ENCODE results near the gene IL1RAP.

The IL1RAP gene

GRCh38 chr3:190581041-190581541, 67.2 kb downstream of the IL1RAP start:
- DNase-seq, result peak in 1 of 2 experiments; percentile 22

DNA sequence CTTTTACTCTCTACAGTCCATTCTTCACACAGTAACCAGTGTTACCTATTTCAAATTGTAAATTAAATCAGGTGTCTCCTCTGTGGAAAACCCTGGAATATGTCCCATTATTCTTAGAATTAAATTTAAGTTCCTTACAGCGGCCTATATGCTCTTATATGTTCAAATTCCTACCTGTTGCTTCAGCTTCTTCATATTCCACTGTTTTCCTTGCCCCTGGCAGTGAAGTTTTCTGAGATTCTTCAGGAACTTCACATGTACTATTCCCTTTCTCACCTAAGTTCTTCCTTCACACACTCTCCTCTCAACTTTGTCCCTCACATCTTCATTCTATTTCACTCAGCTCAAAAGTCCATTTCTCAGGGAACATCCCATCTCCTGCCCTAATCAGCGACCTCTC, 68.8 kb downstream of the IL1RAP start:
- DNase-seq, result no peak

DNA sequence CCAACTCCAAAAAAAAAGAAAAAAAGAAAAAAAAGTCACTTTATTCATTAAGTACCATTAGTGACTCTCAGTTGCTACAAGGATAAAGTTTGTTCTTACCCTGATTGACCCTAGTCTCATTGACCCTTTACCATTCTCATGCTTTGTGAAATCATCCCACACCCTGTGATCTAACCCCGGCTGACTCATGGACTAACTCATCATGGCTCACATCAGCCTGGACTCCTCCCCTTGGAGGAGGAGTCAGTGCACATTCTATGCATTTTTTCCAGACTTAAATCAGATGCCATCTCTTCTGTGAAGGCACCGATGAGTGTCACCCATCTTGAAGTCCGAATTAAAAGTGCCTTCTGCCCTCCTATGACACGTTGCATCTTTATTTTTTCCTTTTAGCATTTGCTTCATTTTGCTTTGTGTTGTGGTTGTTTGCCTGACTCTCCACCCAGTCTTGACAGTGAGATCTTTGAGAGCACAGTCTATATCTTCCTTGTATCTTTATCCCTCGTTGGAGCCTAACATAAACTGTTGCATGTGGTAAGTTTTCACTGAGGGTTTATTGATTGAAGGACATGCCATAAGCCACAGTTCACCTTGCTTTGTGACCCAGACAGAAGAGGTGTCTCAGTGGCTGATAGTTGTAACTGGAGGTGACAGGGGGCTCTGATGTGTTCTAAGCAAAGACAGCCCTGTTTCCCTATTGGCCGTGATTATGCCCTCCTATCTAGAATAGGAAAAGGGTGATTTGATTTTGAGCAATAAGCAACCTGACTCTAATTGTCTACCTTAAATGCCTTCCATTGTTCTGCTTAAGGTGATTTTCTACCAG, 72.1 kb downstream of the IL1RAP start:
- DNase-seq, result no peak

DNA sequence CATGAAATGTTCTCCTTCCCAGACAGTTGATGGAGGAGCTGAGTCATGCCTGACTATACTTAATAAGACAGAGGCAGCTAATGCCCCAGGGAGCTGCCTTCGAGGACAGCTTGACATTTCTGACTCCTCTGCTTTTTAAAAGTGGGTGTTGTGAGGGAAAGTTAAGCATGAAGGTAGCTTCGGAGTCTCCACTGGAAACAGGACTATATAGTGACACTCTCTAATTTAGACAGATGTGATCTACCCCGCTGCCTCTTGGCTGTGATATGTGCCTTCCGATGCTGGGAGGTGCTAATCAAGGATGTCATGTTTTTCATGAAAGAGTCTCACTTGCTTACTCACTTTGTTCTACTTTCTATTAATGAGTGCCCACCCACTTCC, 72.7 kb downstream of the IL1RAP start:
- no peak for DNase-seq

DNA sequence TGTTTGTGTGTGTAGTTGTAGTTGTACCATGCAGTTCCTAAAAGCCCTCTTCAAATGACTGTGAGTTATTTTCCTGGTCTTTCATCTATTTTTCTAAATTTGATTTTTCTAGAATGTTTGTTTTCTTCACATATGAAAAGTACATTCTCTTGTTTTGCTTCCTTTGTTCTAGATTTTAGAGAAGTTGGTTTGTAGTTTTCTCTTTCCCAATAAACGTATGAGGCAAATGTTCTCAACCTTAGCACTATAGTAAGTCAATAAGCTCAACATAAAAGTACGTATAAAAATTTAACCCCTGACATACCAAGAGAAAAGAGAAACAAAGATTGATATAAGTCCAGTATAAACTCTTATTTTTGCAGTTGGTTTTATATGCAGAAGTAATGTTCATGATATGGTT, 74.7 kb downstream of the IL1RAP start:
- DNase-seq, result no peak

- no peak for DNase-seq
Measured at GRCh38 chr3:190589326-190589725, 75.4 kb downstream of the IL1RAP start.

GRCh38 chr3:190591080-190591479, 77.2 kb downstream of the IL1RAP start:
- DNase-seq, result no peak

GRCh38 chr3:190593075-190593474, 79.2 kb downstream of the IL1RAP start:
- no peak for DNase-seq

GRCh38 chr3:190594171-190594570, 80.3 kb downstream of the IL1RAP start:
- no peak for DNase-seq

GRCh38 chr3:190595179-190595795, 81.4 kb downstream of the IL1RAP start:
- no peak for DNase-seq

GRCh38 chr3:190595807-190596206, 81.9 kb downstream of the IL1RAP start:
- DNase-seq, result no peak

GRCh38 chr3:190596349-190597285, 82.7 kb downstream of the IL1RAP start:
- no peak for DNase-seq

- no peak for DNase-seq
Measured at GRCh38 chr3:190597291-190597690, 83.4 kb downstream of the IL1RAP start.

DNA sequence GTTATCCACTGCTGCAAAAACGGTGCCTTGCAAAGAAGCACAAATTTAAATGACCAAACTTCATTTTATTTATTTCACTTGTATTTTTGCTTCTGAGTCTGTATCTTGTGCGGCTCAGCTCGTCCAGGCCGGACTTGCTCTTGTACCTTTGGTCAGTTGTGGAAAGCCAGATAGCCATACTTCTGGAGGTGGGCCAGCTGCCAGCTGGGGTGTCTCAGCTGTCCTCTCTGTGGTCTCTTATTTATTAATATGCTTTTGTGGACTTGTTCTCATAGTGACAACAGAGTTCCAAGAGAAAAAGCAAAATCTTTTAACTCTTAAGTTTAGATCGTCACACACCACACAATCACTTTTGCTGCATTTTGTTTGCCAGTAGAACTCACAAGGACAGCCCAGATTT, 87.7 kb downstream of the IL1RAP start:
- no peak for DNase-seq

DNA sequence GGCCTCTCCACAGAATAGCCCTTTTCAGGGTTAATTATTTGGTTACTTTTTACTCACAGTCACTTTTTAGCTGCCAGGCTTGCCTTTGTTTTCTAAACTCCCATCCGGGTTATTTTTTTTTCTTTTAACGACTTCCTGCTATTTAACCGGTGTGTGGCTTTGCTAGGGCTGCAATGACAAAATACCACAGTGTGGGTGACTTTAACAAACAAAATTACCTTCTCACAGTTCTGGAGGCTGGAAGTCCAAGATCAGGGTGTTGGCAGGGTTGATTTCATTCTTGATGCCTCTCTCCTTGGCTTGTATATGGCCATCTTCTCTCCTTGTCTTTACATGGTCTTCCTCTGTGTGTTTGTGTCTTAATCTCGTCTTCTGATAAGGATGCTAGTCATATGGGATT, 91.5 kb downstream of the IL1RAP start:
- no peak for DNase-seq

- no peak for DNase-seq
Measured at GRCh38 chr3:190606596-190606995, 92.7 kb downstream of the IL1RAP start.

DNA sequence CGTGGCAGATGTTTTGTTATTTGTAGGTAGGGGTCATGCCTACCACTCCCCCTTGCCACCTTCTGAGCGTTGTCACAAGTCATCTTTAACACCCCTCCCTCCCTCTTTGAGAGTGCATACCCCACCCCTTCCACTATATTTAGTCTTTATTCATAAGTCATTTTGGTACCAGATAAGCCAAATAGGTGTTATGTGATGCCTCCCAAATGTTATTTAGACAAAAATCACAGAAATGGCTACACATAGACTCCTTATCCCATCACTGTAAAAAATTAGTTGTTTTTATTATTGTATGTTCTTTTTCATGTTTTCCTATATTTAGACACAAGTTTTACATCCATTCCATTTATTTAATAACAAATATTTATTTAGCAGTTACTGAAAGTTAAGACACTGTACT, 93.1 kb downstream of the IL1RAP start:
- DNase-seq, result no peak

GRCh38 chr3:190608850-190609589, 95.1 kb downstream of the IL1RAP start:
- no peak for DNase-seq

GRCh38 chr3:190614226-190615059, 100.6 kb downstream of the IL1RAP start:
- DNase-seq, result no peak

DNA sequence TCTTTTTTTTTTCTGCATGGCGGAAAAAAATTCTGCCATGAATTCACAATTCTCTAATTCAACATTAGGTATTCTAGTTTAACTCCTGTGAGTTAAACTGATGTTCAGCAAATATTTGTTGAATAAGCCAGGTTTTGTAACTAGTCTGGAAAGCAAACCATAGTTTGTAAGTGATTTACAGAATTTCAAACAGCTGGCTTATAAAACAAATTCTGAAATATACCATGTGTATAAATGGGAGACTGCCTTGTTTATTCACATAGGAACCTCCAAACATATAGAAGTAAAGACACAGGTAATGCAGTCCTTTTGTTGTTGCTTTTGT, 101.1 kb downstream of the IL1RAP start:
- DNase-seq, result no peak

GRCh38 chr3:190615607-190616006, 101.7 kb downstream of the IL1RAP start:
- no peak for DNase-seq

- peak in 1 of 2 experiments; percentile 7 for DNase-seq
Measured at GRCh38 chr3:190616637-190617036, 102.8 kb downstream of the IL1RAP start.
